H1 (cell line): Measurements from ENCODE around the gene RNF220. TPM values are rescaled to one million over a fixed set of nuclear protein-coding genes. Genes with fewer than 3 reads are reported as not detected.

Experiments
- EZH2 ChIP-seq: fragments of 200-600 bp; sonication (generic); IDR thresholded peaks from 2 replicates; pipeline ENCODE4 v1.7.1; 2012; ENCODE audit warnings: low read depth, mild to moderate bottlenecking, moderate library complexity, low read length, inconsistent platforms; ENCODE audit not compliant: severe bottlenecking
- JUN ChIP-seq: IDR thresholded peaks from 2 replicates; pipeline ENCODE4 v1.6.1; 2011; ENCODE audit warnings: low read depth, mild to moderate bottlenecking, improper control_type of control experiment, low read length
- POU5F1 ChIP-seq: IDR thresholded peaks from 2 replicates; pipeline ENCODE4 v1.6.1; 2011; ENCODE audit warnings: low read depth, mild to moderate bottlenecking, low read length, moderate library complexity
- RFX5 ChIP-seq: IDR thresholded peaks from 2 replicates; pipeline ENCODE4 v1.6.1; 2011; ENCODE audit warnings: low read depth, low read length, improper control_type of control experiment, borderline replicate concordance
- RNF2 ChIP-seq: fragments of 200-900, 300-1000 bp; sonication (generic); IDR thresholded peaks from 2 replicates; pipeline ENCODE4 v1.7.1; 2016; ENCODE audit warnings: borderline replicate concordance, low read depth, mild to moderate bottlenecking, antibody characterized with exemption, low read length; ENCODE audit not compliant: poor library complexity, severe bottlenecking; ENCODE audit errors: missing control alignments
- RXRA ChIP-seq: IDR thresholded peaks from 2 replicates; pipeline ENCODE4 v1.6.1; 2011; ENCODE audit warnings: low read depth, mild to moderate bottlenecking, low read length, moderate library complexity; ENCODE audit not compliant: insufficient read depth
- SIN3A ChIP-seq, 2 experiments: IDR thresholded peaks in 1 of 2; conservative IDR thresholded peaks in 1 of 2; 2 replicates each; pipeline ENCODE4 v1.6.1; 2011 to 2012; ENCODE audit warnings: low read length in 2 of 2, improper control_type of control experiment in 1 of 2, low read depth in 1 of 2, mild to moderate bottlenecking in 1 of 2
- SP1 ChIP-seq: IDR thresholded peaks from 2 replicates; pipeline ENCODE4 v1.6.1; 2011; ENCODE audit warnings: low read depth, low read length
- polyA plus RNA-seq, 7 experiments: library from polyadenylated mRNA; depleted of rRNA in 3 of 7; stranded (reverse) in 5 of 7; unstranded in 2 of 7; fragments of >200 nt in 5 of 7; fragments of 200-250 nt in 2 of 7; gene quantifications; 1 replicate in 5 of 7; 2 replicates in 1 of 7; 4 replicates in 1 of 7; pipeline versions ENCODE4 v1.2.1 to v1.2.3, GENCODE V29; 2011 to 2013; ENCODE audit warnings: missing spikeins in 2 of 7, mixed read lengths in 2 of 7
- total RNA-seq: library from RNA; stranded (reverse); fragmentation: NEBNext Ultra II Directional; extraction: Animal tissue kit (Norgen Biotek cat#: 25700); gene quantifications from 2 replicates; pipeline ENCODE4 v1.2.1, GENCODE V29; 2021

Gene RNF220
- total and polyA plus RNA-seq, 2 of the 8 experiments (the other 6 are each of a cell fraction or from before 2014, with no cell fraction given): 123 to 160 TPM

DNA sequence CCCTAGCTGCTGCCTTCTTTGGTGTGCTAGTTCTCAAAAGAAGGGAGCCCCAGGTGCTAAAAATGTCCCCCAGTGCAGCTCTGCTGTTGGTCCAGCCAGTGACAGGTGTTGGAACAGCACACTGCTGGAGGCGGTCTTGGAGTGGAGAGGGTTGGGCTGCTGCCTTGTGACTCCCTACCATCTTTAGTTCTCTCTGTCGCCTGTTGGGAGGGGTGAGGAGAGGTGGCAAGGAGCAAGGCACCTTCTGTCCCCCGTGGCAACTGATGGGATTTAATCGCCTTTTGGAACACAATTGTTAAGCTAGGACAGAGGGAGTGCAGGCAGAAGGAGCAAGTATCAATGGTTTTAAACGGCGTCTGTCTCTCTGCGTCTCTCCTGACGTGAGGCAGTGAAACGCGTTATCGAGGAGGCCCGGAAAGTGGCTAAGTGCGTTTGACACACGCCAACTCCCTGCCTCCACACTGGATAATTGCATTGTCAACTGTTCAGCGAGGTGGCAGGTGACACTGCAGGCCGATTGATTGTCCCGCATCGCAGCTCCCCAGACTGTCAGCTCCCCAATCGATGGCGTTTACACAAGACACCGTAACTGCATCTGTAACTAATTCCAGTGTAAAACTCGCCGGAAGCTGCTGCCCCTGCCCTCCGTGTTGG is 235.3 kb downstream of the RNF220 start (continued):
- no peak for TF ChIP-seq SP1
- no peak for TF ChIP-seq SIN3A (conservative IDR thresholded peaks at IDR 0.05 in 1 of 2, IDR thresholded peaks at IDR 0.05 in 1 of 2; ENCODE audit: low read depth in 1 of 2, low read length in 2 of 2)
- TF ChIP-seq RXRA: no peak
- no peak for TF ChIP-seq JUN
- no peak for TF ChIP-seq RNF2
- no peak for TF ChIP-seq EZH2
- no peak for TF ChIP-seq POU5F1
- no peak for TF ChIP-seq RFX5
